ENCODE measurements around the gene PDE4DIP. TPM values are rescaled to one million over a fixed set of nuclear protein-coding genes. Genes with fewer than 3 reads are reported as not detected.
"Not testable (repeated sequence)": the region's sequence is repeated elsewhere in the genome, so short reads cannot be mapped to it uniquely, and the experiment has no call there.

The PDE4DIP gene
- 23.5 and 28.9 TPM in 2 replicates for total RNA-seq

DNA sequence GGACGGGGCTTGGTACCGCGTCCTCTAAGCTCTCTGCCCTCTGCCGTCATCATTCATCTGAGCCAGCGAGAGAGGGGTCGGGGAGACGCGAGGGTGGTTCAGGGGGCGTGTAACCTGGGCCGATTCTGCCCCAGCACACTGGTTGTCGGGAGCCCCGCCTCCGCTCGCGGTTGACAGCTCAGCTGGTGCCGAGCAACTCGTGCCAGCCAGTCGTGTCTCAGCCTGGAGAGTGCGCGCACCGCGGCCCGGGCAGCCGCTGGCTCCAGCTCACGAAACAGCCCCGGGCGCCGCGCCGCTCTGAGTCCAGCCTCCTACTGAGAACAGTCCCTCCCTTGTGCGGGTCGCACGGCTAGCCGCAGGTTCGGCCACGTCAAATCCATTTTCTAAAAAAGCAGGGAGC lies at the start of gene PDE4DIP:
Gene PDE4DIP (plus strand): TSS at position 209 of the 400 bp plus-strand sequence. CDS start 347 bp downstream, outside the sequence.
- not testable (repeated sequence) for DNase-seq (ENCODE audit: extremely low read depth, low read depth, low spot score)

DNA sequence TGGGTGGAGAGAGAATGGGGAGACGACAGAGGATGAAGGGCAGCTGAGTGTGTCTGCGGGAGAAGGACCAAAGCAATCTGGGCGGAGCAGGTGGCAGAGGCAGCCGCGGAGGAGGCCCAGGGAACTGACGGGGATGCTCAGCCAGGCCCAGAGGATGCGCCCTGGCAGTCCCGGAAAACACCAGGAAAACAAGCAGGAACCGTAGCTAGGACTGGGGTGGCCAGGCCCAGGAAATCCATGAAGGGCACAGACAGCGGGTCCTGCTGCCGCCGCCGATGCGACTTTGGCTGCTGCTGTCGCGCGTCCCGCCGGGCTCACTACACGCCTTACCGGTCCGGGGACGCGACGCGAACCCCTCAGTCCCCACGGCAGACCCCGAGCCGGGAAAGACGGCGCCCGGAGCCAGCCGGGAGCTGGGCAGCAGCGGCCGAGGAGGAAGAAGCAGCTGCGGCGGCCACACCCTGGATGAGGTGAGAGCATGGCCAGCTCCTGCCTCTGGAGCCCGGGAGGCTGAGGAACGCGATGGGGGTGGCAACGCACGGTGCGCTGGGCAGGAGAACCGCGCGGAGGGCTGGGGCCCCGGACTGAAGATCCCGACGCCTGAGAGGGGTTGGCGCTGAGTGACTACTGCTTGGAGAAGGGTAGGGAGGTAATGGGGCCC lies 35.8 kb upstream of the PDE4DIP start:
- DNase-seq (ENCODE audit: extremely low read depth, low read depth, low spot score): not testable (repeated sequence)

DNA sequence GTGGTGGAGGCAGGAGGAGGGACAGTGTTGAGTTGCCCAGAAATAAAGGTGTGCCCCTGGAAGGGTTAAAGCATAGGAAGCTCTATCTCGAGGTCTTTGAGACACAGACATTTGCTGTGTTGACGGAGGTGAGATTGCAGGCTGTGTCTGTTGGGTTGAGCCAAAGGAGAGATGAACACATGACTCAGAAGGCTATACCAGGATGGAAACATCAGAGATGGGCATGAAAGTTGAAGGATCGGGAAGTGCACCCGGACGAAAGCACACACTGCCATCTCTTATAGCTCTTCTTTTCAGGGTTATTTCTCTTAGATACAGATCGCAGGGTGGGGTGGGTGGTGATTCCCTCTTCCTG lies 35.3 kb upstream of the PDE4DIP start:
- not testable (repeated sequence) for DNase-seq (ENCODE audit: extremely low read depth, low read depth, low spot score)

DNA sequence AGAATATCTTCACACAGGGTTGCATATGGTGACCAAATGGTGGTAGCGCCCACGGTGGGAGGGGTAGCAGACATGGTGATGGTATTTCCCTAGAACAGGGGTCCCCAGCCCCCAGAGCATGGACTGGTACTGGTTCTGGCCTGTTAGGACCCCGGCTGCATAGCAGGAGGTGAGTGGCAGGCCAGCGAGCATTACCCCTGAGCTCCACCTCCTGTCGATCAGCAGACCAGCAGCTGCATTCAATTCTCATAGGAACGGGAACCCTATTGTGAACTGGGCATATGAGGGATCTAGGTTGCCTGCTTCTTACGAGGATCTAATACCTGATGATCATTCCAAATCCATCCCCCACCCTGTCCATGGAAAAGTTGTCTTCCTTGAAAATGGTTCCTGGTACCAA lies 22.0 kb upstream of the PDE4DIP start:
- DNase-seq (ENCODE audit: extremely low read depth, low read depth, low spot score): not testable (repeated sequence)

DNA sequence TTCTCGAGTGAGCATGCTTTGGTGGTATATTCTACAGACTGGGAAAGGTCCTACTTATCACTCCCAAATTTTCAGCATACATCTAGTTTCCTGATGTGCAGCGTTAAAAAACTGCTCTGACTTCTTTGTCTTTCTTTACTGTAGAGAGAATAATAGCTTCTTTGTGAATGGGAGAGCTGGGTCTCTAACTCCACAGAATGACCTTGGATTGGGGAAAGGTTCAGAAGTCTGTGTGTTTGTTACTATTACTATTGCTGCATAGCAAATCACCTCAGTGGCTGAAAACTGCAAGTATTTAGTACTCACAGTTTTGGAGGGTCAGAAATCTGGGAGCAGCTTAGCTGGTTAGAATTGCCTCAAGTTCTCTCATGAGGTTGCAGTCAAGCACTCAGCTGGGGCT lies 20.4 kb upstream of the PDE4DIP start:
- not testable (repeated sequence) for DNase-seq (ENCODE audit: extremely low read depth, low read depth, low spot score)

DNA sequence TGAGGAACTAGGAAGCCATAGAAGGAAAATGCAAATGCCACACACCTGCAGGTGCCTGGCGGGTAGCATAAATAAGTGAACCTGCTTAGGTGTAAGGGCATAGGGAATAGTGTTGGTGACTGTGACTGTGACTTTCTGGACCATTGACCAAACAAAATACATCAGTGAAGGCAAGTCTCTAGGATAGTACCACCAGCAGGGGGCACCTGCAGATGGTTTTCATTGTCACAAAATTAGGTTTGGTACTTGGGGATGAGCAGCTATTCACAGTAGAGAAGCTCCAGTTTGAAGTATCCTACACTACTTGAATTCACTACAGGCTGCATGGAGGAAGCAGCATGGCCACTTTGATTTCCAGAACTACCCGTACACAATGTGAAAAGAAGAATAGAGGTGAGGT lies 19.2 kb upstream of the PDE4DIP start:
- not testable (repeated sequence) for DNase-seq (ENCODE audit: extremely low read depth, low read depth, low spot score)

DNA sequence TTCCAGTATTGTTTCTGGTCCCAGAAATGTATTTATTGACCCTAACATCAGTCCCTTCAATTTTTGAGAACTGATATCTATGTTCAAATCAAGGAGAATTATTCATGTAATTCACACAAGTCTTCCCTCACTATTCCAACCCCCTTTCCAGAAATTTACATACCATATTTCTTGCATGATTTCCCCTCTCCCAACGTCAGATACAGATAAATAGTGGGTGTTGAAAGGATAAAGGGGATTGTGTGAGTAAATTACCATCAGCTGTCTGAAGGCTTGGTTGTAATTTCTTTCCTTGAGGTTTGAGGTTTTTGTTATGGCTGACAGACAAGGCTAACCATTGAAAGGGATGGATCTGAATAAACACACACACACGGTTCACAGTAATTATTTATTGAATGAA lies 15.7 kb upstream of the PDE4DIP start:
- DNase-seq (ENCODE audit: extremely low read depth, low read depth, low spot score): not testable (repeated sequence)

DNA sequence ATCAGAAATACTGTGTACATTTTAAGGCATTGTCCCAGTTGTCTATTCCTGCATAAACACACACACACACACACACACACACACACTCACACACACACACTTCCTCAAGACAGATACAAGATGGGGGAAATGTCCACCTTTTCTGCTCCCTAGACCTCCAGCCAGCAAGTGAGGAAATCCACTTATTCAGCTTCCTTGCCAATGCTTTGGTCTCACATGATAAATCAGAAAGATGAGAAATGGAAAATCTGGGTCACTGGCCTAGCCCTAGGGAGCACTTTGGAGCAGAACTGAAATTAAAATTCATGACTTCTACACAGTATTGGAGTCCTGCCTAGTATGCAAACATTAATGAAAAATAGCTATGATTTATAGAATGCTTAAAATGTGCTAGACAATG lies 15.3 kb upstream of the PDE4DIP start:
- DNase-seq (ENCODE audit: extremely low read depth, low read depth, low spot score): not testable (repeated sequence)

DNA sequence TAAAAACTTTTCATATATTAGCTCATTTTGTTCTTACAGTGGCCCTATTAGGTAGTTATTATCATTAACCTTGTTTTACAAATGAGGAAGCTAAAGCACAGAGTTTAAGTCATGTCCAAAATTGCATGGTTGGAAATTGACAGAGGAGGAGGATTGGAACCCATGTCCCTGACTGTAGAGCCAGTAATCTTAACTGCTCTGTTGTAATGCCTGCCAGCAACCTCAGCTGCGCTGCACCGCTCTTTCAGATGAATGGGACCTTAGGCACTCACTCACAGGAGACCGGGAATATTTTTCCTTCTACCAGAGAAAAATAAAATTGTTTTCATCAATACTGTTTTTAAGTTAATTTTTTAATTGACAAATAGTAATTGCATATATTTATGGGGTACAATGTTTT lies 14.9 kb upstream of the PDE4DIP start:
- not testable (repeated sequence) for DNase-seq (ENCODE audit: extremely low read depth, low read depth, low spot score)

DNA sequence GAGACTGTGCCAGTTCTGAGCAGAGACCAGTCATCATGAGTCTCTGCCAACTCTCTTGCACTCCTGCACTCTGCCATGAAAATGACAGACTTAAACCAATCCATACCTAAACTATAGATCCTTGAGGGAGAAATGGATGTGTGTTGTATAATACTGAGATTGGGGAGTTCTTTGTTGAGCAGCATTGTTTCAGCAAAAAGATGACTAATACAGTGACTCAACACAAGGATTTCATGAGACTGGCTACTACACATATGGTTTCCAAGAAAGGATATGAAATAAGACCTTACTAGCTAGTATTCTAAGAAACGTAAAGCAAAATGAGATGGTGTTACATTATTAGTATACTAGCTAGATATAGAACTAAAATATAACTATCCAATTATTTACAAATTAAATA lies 3.0 kb upstream of the PDE4DIP start:
- not testable (repeated sequence) for DNase-seq (ENCODE audit: extremely low read depth, low read depth, low spot score)

DNA sequence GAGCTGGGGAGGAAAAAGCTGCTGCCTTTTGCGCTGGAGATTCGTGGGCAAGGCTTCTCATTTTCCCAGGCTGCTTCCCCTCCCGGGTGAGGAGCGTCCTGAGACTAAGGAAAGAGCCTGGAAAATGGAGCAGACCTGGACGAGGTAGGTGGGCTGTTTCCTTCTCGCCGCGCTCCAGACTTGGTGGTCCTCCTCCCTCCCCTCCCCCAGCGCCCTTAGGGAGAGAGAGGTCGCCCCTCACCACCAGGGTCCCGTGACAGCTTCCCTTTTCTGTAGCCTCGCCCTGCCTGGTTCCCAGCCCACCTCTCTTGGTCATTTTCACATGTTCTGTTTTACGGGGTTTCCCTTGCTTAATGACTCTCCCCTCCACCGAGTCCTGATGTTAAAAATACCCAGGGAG lies 423 bp downstream of the PDE4DIP start:
- not testable (repeated sequence) for DNase-seq (ENCODE audit: extremely low read depth, low read depth, low spot score)

DNA sequence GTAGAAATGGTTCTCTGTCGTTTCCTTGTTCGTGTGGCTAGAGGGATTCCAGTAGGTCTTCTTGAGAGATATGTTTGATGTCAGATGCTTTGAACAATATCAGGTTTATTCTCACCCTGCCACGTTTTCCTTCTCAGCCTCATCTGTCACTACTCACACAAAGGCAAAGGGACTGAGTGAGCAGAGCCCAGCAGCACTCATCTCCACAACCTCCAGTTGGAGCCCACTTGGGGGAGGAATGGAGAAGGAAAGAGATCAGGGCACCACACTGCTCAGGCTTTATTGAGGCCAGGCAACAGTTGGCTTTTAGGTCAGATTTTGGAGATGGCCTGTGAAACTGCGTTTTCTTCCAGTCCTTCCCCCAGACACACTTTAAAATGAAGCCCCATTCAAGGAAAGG lies 840 bp downstream of the PDE4DIP start:
- not testable (repeated sequence) for DNase-seq (ENCODE audit: extremely low read depth, low read depth, low spot score)

DNA sequence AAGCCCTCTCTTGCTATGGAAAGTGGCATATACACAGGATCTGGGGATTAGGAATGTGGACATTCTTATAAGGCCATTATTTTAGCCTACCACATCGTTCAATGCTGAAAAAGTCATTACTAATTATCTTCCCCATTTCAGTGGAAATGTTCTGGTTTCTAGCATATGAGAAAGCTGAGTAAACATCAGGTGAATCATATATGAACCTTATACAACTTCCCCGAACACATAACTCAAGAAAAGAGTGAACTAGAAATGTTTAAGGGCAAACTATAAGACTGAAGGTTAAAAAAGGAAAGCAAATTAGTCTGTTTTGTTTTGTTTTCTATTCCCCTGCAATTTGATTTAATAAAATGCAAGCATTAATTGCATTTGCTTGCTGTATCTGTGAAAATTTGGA lies 6.1 kb downstream of the PDE4DIP start:
- DNase-seq (ENCODE audit: extremely low read depth, low read depth, low spot score): not testable (repeated sequence)

DNA sequence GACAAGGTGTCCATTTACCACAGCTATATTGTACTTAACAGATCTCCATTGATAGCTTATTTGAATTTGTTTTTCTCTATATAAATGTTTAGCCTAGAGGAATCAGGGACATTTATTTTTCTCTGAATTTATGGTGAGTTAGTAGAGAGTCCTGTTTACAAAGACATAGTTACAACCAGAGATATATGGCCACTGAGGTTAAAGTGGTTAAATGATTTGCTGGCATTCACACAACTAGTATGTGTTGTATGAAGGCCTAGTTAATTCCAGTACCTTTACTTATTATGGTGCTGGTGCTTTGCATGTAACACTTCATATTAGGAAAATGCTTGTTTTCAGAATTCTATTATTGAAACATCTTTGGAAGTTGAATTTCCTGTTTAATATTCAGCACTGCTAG lies 6.6 kb downstream of the PDE4DIP start:
- DNase-seq (ENCODE audit: extremely low read depth, low read depth, low spot score): not testable (repeated sequence)

DNA sequence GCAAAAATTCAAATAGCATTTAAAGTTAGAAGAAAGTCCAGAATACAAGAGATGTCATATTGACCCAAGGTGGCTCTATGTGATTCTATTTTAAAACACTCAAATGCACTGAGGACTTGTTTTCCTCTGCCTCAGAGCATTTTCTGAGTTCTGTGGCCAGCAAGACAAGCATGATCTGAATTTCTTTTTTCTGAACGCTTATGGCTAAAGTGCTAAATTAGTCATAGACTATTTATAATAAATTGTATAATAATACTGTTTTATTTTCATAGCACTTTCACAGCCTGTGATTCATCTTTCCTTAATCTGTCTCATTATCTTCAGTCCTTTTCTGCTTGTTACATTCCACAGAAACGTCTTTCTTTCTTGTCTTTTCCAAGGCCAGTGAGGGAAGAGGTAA lies 7.5 kb downstream of the PDE4DIP start:
- DNase-seq (ENCODE audit: extremely low read depth, low read depth, low spot score): not testable (repeated sequence)

DNA sequence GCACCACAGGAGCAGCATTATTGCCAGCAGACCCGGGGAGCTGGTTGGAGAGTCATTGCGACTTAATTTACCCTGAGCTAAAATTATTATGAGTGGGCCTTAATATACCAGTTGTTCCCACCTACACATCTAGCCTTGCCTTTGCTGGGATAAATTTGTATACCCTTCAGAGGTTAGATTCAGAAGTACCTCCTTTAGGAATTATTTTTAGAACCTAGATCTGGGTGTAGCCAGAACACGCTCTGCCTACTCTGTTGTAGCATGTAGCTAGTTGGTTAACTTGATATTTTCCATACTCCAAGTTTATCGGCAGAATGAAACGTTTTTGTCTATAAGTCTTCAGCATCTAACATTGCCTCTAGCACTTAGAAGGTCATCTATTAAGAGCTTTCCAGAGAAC lies 9.1 kb downstream of the PDE4DIP start:
- not testable (repeated sequence) for DNase-seq (ENCODE audit: extremely low read depth, low read depth, low spot score)

DNA sequence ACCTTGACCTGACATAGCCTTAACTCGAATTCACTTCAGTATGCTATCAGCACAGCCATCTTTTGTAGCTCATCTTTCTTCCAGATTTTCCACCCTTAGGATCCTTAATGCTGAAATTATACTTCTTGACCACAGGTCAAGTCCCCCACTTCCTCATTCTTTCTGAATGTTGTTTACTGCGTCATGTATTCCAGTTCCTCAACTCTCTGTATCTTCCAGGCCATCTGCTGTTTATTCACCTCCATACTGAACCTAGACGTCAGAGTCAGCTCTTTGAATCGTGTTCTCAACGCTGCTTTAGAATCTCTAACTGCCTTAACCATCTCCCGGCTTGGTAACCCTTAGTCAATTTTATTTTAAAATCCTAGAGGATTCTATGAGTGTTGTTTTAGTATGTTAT lies 9.8 kb downstream of the PDE4DIP start:
- DNase-seq (ENCODE audit: extremely low read depth, low read depth, low spot score): not testable (repeated sequence)

DNA sequence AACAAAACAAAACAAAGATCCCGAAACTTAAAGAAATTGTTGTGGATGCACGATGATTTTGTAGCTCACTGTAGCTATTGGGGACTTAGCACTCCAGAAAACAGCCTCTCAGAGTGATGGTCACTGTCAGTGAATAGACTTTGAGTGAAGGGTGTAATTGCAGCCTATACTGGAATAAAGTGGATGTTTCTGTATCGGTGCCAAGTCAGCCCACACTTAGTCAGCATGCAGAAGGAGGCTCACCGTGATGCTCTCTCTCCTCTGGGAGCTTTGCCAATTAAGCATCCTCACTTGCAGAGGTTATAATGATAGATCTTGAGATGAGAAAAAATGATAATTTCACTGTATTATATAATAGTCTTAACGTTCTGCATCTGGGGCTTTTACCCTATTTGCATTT lies 11.1 kb downstream of the PDE4DIP start:
- DNase-seq (ENCODE audit: extremely low read depth, low read depth, low spot score): not testable (repeated sequence)

DNA sequence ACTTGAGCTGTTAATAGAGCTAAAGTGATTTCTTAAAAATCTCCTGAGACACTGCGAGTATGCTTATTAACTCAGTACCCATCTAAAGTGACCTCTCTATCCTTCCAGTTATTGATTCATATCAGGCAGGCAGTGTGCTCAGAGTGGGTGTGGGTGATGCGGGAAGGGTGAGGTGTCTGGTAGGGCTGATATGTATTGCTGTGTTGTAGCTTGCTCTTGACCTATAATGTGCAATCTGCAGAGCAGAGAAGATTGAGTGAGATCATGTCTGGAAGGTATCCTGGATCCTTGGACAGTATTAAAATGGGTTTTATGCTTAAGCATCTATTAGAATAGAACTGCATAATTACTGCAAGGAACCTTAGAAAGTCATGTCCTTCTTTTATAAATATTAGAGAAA lies 15.8 kb downstream of the PDE4DIP start:
- DNase-seq (ENCODE audit: extremely low read depth, low read depth, low spot score): not testable (repeated sequence)

DNA sequence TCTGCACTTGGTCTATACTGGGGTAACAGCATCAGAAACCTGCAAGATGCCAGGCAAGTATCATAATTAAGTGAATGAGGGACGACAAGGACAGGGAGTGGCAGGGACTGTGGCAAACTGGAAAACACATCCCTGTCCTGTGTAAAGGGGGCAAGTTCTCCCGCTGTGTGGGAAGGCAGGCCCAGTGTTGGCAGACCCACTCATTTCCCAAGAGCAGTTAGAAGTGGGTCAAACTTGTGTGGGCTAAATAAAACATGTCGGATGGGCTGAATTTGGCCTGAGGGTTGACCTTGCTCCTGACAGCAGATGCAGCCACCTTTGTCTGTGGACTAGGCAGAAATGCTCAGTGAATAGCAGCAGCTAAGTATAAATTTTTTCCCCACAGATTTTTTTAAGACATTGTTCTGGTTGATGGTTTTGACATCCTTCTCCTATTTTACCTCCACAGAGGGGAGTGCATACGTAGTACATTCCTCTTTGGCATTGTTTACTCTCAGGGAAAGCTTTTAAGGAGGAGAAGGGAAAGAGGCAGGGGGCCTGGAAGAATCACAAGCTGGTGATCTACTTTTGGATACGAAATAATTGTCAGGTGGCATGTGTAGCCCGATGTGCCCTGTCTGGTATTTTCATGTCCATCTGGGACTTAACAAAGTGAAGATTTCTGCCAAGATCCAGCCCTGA lies 16.5 kb downstream of the PDE4DIP start:
- DNase-seq (ENCODE audit: extremely low read depth, low read depth, low spot score): not testable (repeated sequence)

DNA sequence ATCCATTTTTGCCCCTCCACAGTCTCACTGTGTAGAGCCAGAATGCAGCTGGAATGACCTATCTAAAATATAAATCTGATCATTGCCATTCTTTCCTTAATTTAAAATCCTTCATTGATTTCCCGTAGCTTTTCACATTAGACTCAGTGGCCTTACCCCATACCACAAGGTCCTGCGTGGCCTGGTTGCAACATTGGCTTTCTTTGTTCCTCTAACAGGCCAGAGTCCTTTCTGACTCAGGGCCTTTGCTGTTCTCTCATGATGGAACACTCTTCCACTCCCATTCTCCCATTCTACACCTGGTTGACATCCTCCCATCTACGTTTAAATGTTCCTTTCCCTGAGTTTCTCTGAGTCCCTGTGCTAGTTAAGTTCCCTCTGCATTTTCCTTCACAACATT lies 18.4 kb downstream of the PDE4DIP start:
- DNase-seq (ENCODE audit: extremely low read depth, low read depth, low spot score): not testable (repeated sequence)

DNA sequence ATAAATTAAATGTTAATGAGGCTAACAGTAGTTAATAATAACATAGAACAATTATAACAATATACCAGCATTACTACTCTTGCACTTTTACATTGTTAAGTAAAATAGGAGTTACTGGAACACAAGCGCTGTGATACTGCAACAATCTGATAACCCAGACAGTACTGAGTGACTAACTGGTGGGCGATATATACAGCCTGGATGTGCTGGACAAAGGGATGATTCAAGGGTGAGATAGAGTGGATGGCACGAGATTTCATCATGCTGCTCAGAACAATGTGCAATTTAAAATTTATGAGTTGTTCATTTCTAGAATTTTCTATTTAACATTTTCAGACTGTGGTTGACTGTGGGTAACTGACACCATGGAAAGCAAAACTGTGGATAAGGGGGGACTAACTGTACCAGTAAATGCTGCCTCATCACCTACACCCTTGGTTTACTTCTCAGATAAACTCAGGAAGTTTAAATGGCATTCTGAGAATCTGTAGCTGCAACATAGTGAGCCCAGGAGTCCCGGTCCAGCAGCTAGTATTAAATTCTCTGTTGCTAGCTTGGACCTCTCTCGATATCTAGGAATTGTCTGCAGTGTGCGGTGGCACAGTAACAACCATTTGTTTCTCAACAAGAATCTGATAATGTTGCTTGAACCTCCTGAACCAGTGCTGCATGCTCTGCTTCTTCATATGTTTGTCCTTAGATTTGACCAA lies 24.9 kb downstream of the PDE4DIP start:
- DNase-seq (ENCODE audit: extremely low read depth, low read depth, low spot score): not testable (repeated sequence)

Data from glomerular endothelial cell (primary cell).